DMS53 (cell line): ENCODE measurements around the gene YPEL2.

Source experiments
- DNase-seq: peaks from one replicate; lab custom pipeline; 2025; lab: John Stamatoyannopoulos, UW

The YPEL2 gene

GRCh38 chr17:59357219-59357697, 25.8 kb downstream of the YPEL2 start:
- no peak for DNase-seq

- no peak for DNase-seq
These were observed 26.5 kb downstream of the YPEL2 start for GRCh38 chr17:59357929-59358328.

GRCh38 chr17:59361386-59361785, 29.9 kb downstream of the YPEL2 start:
- DNase-seq, result no peak

GRCh38 chr17:59361916-59362810, 30.7 kb downstream of the YPEL2 start:
- DNase-seq, result peak; percentile 7

GRCh38 chr17:59362811-59363205, 31.4 kb downstream of the YPEL2 start:
- no peak for DNase-seq

GRCh38 chr17:59365383-59365981, 34.0 kb downstream of the YPEL2 start:
- DNase-seq, result peak; percentile 73

GRCh38 chr17:59366040-59366757, 34.7 kb downstream of the YPEL2 start:
- DNase-seq, result peak; percentile 76

- DNase-seq, result peak; percentile 91
These were observed 35.6 kb downstream of the YPEL2 start for GRCh38 chr17:59366773-59367656.

- peak; percentile 38 for DNase-seq
These were observed 36.2 kb downstream of the YPEL2 start for GRCh38 chr17:59367657-59368045.

GRCh38 chr17:59368218-59368857, 36.9 kb downstream of the YPEL2 start:
- DNase-seq, result peak; percentile 23

- DNase-seq, result no peak
These were observed 37.8 kb downstream of the YPEL2 start for GRCh38 chr17:59369031-59369975.

GRCh38 chr17:59370593-59371299, 39.3 kb downstream of the YPEL2 start:
- no peak for DNase-seq

GRCh38 chr17:59371416-59372100, 40.1 kb downstream of the YPEL2 start:
- DNase-seq, result no peak

- DNase-seq, result peak; percentile 39
These were observed 40.8 kb downstream of the YPEL2 start for GRCh38 chr17:59372138-59372751.

- no peak for DNase-seq
These were observed 42.5 kb downstream of the YPEL2 start for GRCh38 chr17:59373882-59374495.

- DNase-seq, result no peak
These were observed 43.2 kb downstream of the YPEL2 start for GRCh38 chr17:59374612-59375011.

GRCh38 chr17:59375857-59376256, 44.4 kb downstream of the YPEL2 start:
- no peak for DNase-seq

- DNase-seq, result no peak
These were observed 45.1 kb downstream of the YPEL2 start for GRCh38 chr17:59376506-59376905.
